HG02588 (cell line): ENCODE data around the gene PRDM5.
"Not testable (repeated sequence)": the region's sequence is repeated elsewhere in the genome, so short reads cannot be mapped to it uniquely, and the experiment has no call there.

Source experiments
- ATAC-seq: cut with Tn5 transposase; IDR thresholded peaks from one replicate; pipeline ENCODE4 v1.9.1; 2021; ENCODE audit warnings: mild to moderate bottlenecking, moderate library complexity; ENCODE audit not compliant: unreplicated experiment

PRDM5 gene

GRCh38 chr4:120763650-120764049 is 158.9 kb downstream of the PRDM5 start:
- no peak for ATAC-seq

DNA sequence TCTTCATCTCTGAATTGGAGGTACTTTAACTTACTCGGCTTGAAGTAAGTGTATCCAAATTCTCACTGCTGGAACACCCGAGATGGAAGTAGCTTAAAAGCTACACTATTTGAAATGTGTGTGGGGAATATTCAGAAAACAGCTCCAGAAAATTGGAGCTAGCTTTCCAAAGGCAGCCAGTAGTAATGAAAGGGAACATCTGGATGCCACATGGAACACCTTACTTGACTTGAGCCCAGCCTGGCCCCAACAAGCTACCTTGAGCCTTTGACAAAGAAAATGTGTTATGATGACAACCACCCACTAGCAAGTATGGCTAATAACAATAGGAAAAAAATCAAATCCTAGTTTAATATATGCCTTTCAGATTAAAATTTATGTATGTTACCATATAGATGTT is 161.5 kb downstream of the PRDM5 start:
- ATAC-seq: no peak

DNA sequence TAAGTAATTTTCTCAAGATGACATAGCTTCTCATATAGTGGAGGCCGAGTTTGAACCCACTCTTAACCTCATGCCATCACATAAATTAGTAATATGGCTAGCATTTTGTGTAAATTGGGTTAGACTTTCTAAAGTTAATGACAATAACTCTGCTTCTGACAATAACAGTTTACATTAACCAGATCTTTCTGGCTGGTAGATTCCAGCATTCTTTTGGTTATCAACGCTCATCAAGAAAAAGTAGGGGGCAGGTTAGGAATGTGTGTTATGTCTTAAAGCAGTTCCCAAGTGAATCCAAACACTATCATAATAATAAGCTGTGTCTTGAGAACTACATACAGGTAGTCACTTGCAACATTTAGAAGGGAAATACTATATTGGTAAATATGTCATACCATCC is 162.5 kb downstream of the PRDM5 start:
- no peak for ATAC-seq

GRCh38 chr4:120755864-120756263 is 166.7 kb downstream of the PRDM5 start:
- no peak for ATAC-seq

GRCh38 chr4:120754590-120754989 is 167.9 kb downstream of the PRDM5 start:
- no peak for ATAC-seq

- ATAC-seq: no peak
Measured at GRCh38 chr4:120753854-120754253, 168.7 kb downstream of the PRDM5 start.

- no peak for ATAC-seq
Measured at GRCh38 chr4:120750152-120750525, 172.4 kb downstream of the PRDM5 start.

- peak; percentile 99 for ATAC-seq
Measured at GRCh38 chr4:120749445-120750151, 172.9 kb downstream of the PRDM5 start.

DNA sequence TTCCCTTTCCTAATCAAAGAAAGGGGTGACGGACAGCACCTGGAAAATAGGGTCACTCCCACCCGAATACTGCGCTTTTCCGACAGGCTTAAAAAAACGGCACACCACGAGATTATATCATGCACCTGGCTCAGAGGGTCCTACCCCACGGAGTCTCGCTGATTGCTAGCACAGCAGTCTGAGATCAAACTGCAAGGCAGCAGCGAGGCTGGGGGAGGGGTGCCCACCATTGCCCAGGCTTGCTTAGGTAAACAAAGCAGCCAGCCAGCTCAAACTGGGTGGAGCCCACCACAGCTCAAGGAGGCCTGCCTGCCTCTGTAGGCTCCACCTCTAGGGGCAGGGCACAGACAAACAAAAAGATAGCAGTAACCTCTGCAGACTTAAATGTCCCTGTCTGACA is 180.9 kb downstream of the PRDM5 start:
- ATAC-seq: not testable (repeated sequence)

GRCh38 chr4:120736312-120736711 is 186.2 kb downstream of the PRDM5 start:
- no peak for ATAC-seq

GRCh38 chr4:120733968-120734367 is 188.6 kb downstream of the PRDM5 start:
- ATAC-seq: no peak

DNA sequence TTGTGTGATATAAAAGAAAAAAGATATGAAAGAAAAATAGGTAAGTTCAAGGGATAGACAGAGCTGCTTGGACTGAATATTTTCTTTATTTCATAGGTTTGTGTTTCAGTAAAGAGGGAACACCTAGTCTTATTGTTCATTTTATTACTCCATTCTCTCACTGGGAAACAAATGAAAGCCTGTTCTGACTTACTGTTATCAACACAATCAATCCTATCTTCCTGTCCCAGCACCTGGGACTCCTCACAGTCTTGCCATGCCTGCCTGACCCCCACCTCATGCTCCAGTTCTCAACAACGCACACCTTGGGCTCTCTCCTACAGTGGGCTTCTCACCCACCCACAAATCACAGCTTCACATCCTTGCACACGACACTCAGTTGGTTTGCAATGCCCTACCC is 189.5 kb downstream of the PRDM5 start:
- ATAC-seq: no peak

GRCh38 chr4:120731561-120731960 is 191.0 kb downstream of the PRDM5 start:
- no peak for ATAC-seq

- ATAC-seq: no peak
Measured at GRCh38 chr4:120730777-120731320, 191.7 kb downstream of the PRDM5 start.

DNA sequence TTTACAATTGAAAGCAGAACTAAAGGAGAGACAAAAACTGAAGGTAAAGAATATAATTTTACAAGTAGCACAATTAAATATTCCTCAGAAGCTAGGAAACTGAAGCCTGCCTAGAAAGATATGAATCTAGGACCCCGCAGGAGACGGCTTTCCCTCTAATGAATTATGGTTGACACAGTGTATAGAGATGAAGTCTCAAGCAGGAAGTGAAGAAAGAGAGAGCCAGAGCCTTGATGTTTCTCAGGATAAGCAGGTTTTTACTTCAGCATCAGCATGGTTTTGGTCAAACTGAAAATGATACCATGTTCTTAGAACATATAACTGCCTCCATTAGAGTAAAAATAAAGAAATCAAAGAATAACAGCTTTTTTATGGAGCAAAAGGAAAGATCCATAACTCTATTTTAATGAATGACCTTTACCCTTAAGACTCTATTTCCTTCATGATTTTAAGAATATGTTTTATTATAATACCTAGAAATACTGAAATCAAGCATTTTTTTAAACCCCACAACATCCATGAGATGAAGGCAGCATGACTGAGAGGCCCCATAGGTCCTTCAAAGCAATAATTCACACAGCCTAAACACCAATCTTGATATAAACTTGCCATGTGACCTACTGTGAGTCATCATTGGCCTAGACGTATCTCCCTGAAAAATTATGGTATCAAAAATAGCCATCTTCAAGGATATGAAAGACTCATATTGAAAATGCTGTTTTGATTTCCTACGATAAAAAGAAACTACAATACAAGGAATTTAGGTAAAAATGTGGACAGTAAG is 193.4 kb downstream of the PRDM5 start:
- ATAC-seq: no peak

- ATAC-seq: no peak
Measured at GRCh38 chr4:120725639-120726580, 196.6 kb downstream of the PRDM5 start.

GRCh38 chr4:120724656-120725055 is 197.9 kb downstream of the PRDM5 start:
- no peak for ATAC-seq

- ATAC-seq: no peak
Measured at GRCh38 chr4:120723986-120724385, 198.5 kb downstream of the PRDM5 start.

- ATAC-seq: no peak
Measured at GRCh38 chr4:120723105-120723504, 199.4 kb downstream of the PRDM5 start.

DNA sequence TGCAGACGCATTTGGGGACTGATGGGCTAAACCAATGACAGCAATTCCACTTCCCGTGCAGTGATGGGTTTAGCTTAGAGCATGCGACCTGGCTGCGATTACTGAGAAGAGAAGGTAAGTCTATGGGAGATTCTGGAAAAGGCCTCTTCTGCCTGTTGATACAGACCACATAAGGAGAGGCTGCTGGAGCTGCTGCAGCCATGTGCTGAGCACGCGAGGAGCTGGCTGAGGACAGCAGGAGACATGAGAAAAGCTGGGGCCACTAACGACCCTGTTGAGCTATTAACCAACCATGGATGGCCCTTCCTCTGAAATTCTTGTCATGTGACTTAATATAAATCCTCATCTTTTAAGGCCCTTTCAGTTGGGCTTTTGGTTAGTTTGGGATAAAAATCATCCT is 199.9 kb downstream of the PRDM5 start:
- no peak for ATAC-seq

GRCh38 chr4:120720354-120720934 is 202.1 kb downstream of the PRDM5 start:
- ATAC-seq: no peak
